ENCODE data around the gene PRKCA.
"Not testable (repeated sequence)": the region's sequence is repeated elsewhere in the genome, so short reads cannot be mapped to it uniquely, and the experiment has no call there.

PRKCA gene

GRCh38 chr17:66489576-66489975 lies 187.2 kb downstream of the PRKCA start:
- DNase-seq (ENCODE audit: low read depth): not testable (repeated sequence)

- DNase-seq (ENCODE audit: low read depth): no peak
These were observed 188.8 kb downstream of the PRKCA start for GRCh38 chr17:66491213-66491612.

- DNase-seq (ENCODE audit: low read depth): no peak
These were observed 189.3 kb downstream of the PRKCA start for GRCh38 chr17:66491665-66492064.

- no peak for DNase-seq (ENCODE audit: low read depth)
These were observed 189.7 kb downstream of the PRKCA start for GRCh38 chr17:66492080-66492479.

- DNase-seq (ENCODE audit: low read depth): no peak
These were observed 190.2 kb downstream of the PRKCA start for GRCh38 chr17:66492561-66493005.

- no peak for DNase-seq (ENCODE audit: low read depth)
These were observed 191.0 kb downstream of the PRKCA start for GRCh38 chr17:66493283-66494019.

- DNase-seq (ENCODE audit: low read depth): no peak
These were observed 191.8 kb downstream of the PRKCA start for GRCh38 chr17:66494023-66494803.

- DNase-seq (ENCODE audit: low read depth): no peak
These were observed 192.6 kb downstream of the PRKCA start for GRCh38 chr17:66495035-66495434.

- no peak for DNase-seq (ENCODE audit: low read depth)
These were observed 193.9 kb downstream of the PRKCA start for GRCh38 chr17:66496306-66496705.

- no peak for DNase-seq (ENCODE audit: low read depth)
These were observed 196.2 kb downstream of the PRKCA start for GRCh38 chr17:66498580-66498979.

GRCh38 chr17:66506641-66507040 lies 204.2 kb downstream of the PRKCA start:
- DNase-seq (ENCODE audit: low read depth): no peak

- DNase-seq (ENCODE audit: low read depth): no peak
These were observed 204.9 kb downstream of the PRKCA start for GRCh38 chr17:66507103-66507923.

GRCh38 chr17:66507982-66508760 lies 205.8 kb downstream of the PRKCA start:
- DNase-seq (ENCODE audit: low read depth): no peak

- peak; percentile 22 for DNase-seq (ENCODE audit: low read depth)
These were observed 206.8 kb downstream of the PRKCA start for GRCh38 chr17:66508896-66509844.

- no peak for DNase-seq (ENCODE audit: low read depth)
These were observed 207.5 kb downstream of the PRKCA start for GRCh38 chr17:66509926-66510325.

- DNase-seq (ENCODE audit: low read depth): no peak
These were observed 208.7 kb downstream of the PRKCA start for GRCh38 chr17:66511135-66511534.

GRCh38 chr17:66514227-66514806 lies 211.9 kb downstream of the PRKCA start:
- no peak for DNase-seq (ENCODE audit: low read depth)

GRCh38 chr17:66515974-66516373 lies 213.6 kb downstream of the PRKCA start:
- no peak for DNase-seq (ENCODE audit: low read depth)

- DNase-seq (ENCODE audit: low read depth): no peak
These were observed 215.1 kb downstream of the PRKCA start for GRCh38 chr17:66517336-66518009.

GRCh38 chr17:66518108-66518507 lies 215.7 kb downstream of the PRKCA start:
- no peak for DNase-seq (ENCODE audit: low read depth)

Data from stimulated activated CD8-positive, alpha-beta memory T cell treated with anti-CD3 and anti-CD28 coated beads, Interleukin-4, amount 100 ng/mL, for 24 hours (primary cell).